BE2C (cell line): ENCODE data around the gene THSD4.

ENCODE experiments used
- DNase-seq: peaks from one replicate; pipeline ENCODE4 v3.0.0-alpha.2; 2020
- H3K27me3 ChIP-seq: fragments of 250-450 bp; sonication (Bioruptor Pico); 2 replicates; pipeline ENCODE4 v1.5.1; 2020; ENCODE audit warnings: mild to moderate bottlenecking
- H3K36me3 ChIP-seq: fragments of 250-450 bp; sonication (Bioruptor Pico); 2 replicates; pipeline ENCODE4 v1.5.1; 2020; ENCODE audit warnings: mild to moderate bottlenecking
- H3K4me1 ChIP-seq: fragments of 250-450 bp; sonication (Bioruptor Pico); 2 replicates; pipeline ENCODE4 v1.5.1; 2020
- H3K4me3 ChIP-seq: 2 replicates; pipeline ENCODE4 v1.5.1; 2011; ENCODE audit warnings: low read depth, low read length
- H3K9me3 ChIP-seq: fragments of 250-450 bp; sonication (Bioruptor Pico); 2 replicates; pipeline ENCODE4 v1.5.1; 2020
- CTCF ChIP-seq: IDR thresholded peaks from 2 replicates; pipeline ENCODE4 v1.5.1; 2012; ENCODE audit warnings: mild to moderate bottlenecking, low read depth, low read length

THSD4 gene

GRCh38 chr15:71136159-71136783 is 21.0 kb downstream of the THSD4 start:
- no peak overlapping the region for H3K4me3 ChIP-seq
- DNase-seq = no peak
- no peaks in the 10 kb centered on the region for H3K9me3 ChIP-seq
- no peak for TF ChIP-seq CTCF
- no peaks in the 10 kb centered on the region for H3K4me1 ChIP-seq
- H3K27me3 ChIP-seq = no peaks in the 10 kb centered on the region
- H3K36me3 ChIP-seq = no peaks in the 10 kb centered on the region

- no peak for TF ChIP-seq CTCF
- Histone ChIP-seq H3K36me3 (no peaks in the 10 kb centered on the region), H3K4me1 (no peaks in the 10 kb centered on the region), H3K9me3 (no peaks in the 10 kb centered on the region), H3K27me3 (no peaks in the 10 kb centered on the region), H3K4me3 (no peak overlapping the region)
- DNase-seq = no peak
Measured at GRCh38 chr15:71136793-71137518, 21.7 kb downstream of the THSD4 start.

GRCh38 chr15:71138473-71138872 is 23.2 kb downstream of the THSD4 start:
- TF ChIP-seq CTCF = no peak
- Histone ChIP-seq H3K4me3 (no peak overlapping the region), H3K27me3 (no peaks in the 10 kb centered on the region), H3K36me3 (no peaks in the 10 kb centered on the region), H3K9me3 (no peaks in the 10 kb centered on the region), H3K4me1 (no peaks in the 10 kb centered on the region)
- no peak for DNase-seq

GRCh38 chr15:71139241-71139640 is 24.0 kb downstream of the THSD4 start:
- Histone ChIP-seq H3K36me3 (no peaks in the 10 kb centered on the region), H3K4me3 (no peak overlapping the region), H3K4me1 (no peaks in the 10 kb centered on the region), H3K27me3 (no peaks in the 10 kb centered on the region), H3K9me3 (no peaks in the 10 kb centered on the region)
- DNase-seq = no peak
- no peak for TF ChIP-seq CTCF

GRCh38 chr15:71141572-71141971 is 26.3 kb downstream of the THSD4 start:
- H3K4me1 ChIP-seq = no peaks in the 10 kb centered on the region
- H3K4me3 ChIP-seq = no peak overlapping the region
- no peaks in the 10 kb centered on the region for H3K9me3 ChIP-seq
- H3K36me3 ChIP-seq = no peaks in the 10 kb centered on the region
- no peak for TF ChIP-seq CTCF
- H3K27me3 ChIP-seq = no peaks in the 10 kb centered on the region
- DNase-seq = no peak

- TF ChIP-seq CTCF = no peak
- H3K9me3 ChIP-seq = no peaks in the 10 kb centered on the region
- DNase-seq = no peak
- no peaks in the 10 kb centered on the region for H3K4me1 ChIP-seq
- H3K36me3 ChIP-seq = no peaks in the 10 kb centered on the region
- no peaks in the 10 kb centered on the region for H3K27me3 ChIP-seq
- no peak overlapping the region for H3K4me3 ChIP-seq
Measured at GRCh38 chr15:71142780-71143179, 27.5 kb downstream of the THSD4 start.
